ENCODE data around the gene GRPEL2.

Gene GRPEL2

GRCh38 chr5:149345147-149345891 lies at the start of gene GRPEL2:
Gene GRPEL2 (plus strand): TSS chr5:149345499. CDS start chr5:149345540, 41 bp downstream.
- DNase-seq (ENCODE audit: low read depth), result peak; percentile 99

GRCh38 chr5:149297340-149298025 lies 47.8 kb upstream of the GRPEL2 start:
- DNase-seq (ENCODE audit: low read depth), result no peak

- DNase-seq (ENCODE audit: low read depth), result no peak
Observed at GRCh38 chr5:149298163-149298562, 47.1 kb upstream of the GRPEL2 start.

GRCh38 chr5:149298842-149299404 lies 46.4 kb upstream of the GRPEL2 start:
- no peak for DNase-seq (ENCODE audit: low read depth)

- DNase-seq (ENCODE audit: low read depth), result no peak
Observed at GRCh38 chr5:149299451-149300054, 45.7 kb upstream of the GRPEL2 start.

- DNase-seq (ENCODE audit: low read depth), result no peak
Observed at GRCh38 chr5:149300441-149300840, 44.9 kb upstream of the GRPEL2 start.

GRCh38 chr5:149301049-149301743 lies 44.1 kb upstream of the GRPEL2 start:
- DNase-seq (ENCODE audit: low read depth), result no peak

GRCh38 chr5:149301744-149302380 lies 43.4 kb upstream of the GRPEL2 start:
- peak; percentile 36 for DNase-seq (ENCODE audit: low read depth)

- no peak for DNase-seq (ENCODE audit: low read depth)
Observed at GRCh38 chr5:149302641-149303040, 42.7 kb upstream of the GRPEL2 start.

GRCh38 chr5:149303210-149303609 lies 42.1 kb upstream of the GRPEL2 start:
- no peak for DNase-seq (ENCODE audit: low read depth)

- no peak for DNase-seq (ENCODE audit: low read depth)
Observed at GRCh38 chr5:149304195-149305078, 40.9 kb upstream of the GRPEL2 start.

GRCh38 chr5:149309354-149309753 lies 35.9 kb upstream of the GRPEL2 start:
- DNase-seq (ENCODE audit: low read depth), result no peak

- DNase-seq (ENCODE audit: low read depth), result no peak
Observed at GRCh38 chr5:149310488-149310887, 34.8 kb upstream of the GRPEL2 start.

GRCh38 chr5:149310947-149311658 lies 34.2 kb upstream of the GRPEL2 start:
- peak; percentile 45 for DNase-seq (ENCODE audit: low read depth)

- DNase-seq (ENCODE audit: low read depth), result no peak
Observed at GRCh38 chr5:149313151-149313841, 32.0 kb upstream of the GRPEL2 start.

GRCh38 chr5:149314571-149315111 lies 30.7 kb upstream of the GRPEL2 start:
- DNase-seq (ENCODE audit: low read depth), result no peak

GRCh38 chr5:149315753-149316152 lies 29.5 kb upstream of the GRPEL2 start:
- no peak for DNase-seq (ENCODE audit: low read depth)

GRCh38 chr5:149317281-149318048 lies 27.8 kb upstream of the GRPEL2 start:
- DNase-seq (ENCODE audit: low read depth), result peak; percentile 60

All from ELR (cell line).